Stimulated activated naive CD4-positive, alpha-beta T cell (primary cell): ENCODE results near the gene STK32B.

Experiments
- DNase-seq, 6 experiments: peaks; one replicate each; lab custom pipeline; 2025; lab: John Stamatoyannopoulos, UW

STK32B gene

GRCh38 chr4:5069901-5070300, 18.6 kb downstream of the STK32B start:
- DNase-seq, result no peak

- no peak for DNase-seq
Observed at GRCh38 chr4:5072948-5073347, 21.7 kb downstream of the STK32B start.

- no peak for DNase-seq
Observed at GRCh38 chr4:5078009-5078408, 26.7 kb downstream of the STK32B start.

GRCh38 chr4:5079581-5079980, 28.3 kb downstream of the STK32B start:
- no peak for DNase-seq

- DNase-seq, result no peak
Observed at GRCh38 chr4:5081441-5081999, 30.2 kb downstream of the STK32B start.

GRCh38 chr4:5082376-5082775, 31.1 kb downstream of the STK32B start:
- DNase-seq, result no peak

- DNase-seq, result no peak
Observed at GRCh38 chr4:5084911-5085475, 33.7 kb downstream of the STK32B start.

- DNase-seq, result no peak
Observed at GRCh38 chr4:5086535-5086934, 35.3 kb downstream of the STK32B start.

GRCh38 chr4:5096261-5096660, 45.0 kb downstream of the STK32B start:
- no peak for DNase-seq

- DNase-seq, result no peak
Observed at GRCh38 chr4:5098176-5098575, 46.9 kb downstream of the STK32B start.

GRCh38 chr4:5100336-5100735, 49.1 kb downstream of the STK32B start:
- DNase-seq, result no peak

- DNase-seq, result no peak
Observed at GRCh38 chr4:5100986-5101385, 49.7 kb downstream of the STK32B start.

- DNase-seq, result no peak
Observed at GRCh38 chr4:5101571-5101970, 50.3 kb downstream of the STK32B start.

GRCh38 chr4:5110901-5111300, 59.6 kb downstream of the STK32B start:
- DNase-seq, result no peak

GRCh38 chr4:5112333-5113095, 61.2 kb downstream of the STK32B start:
- no peak for DNase-seq

- DNase-seq, result no peak
Observed at GRCh38 chr4:5114950-5115349, 63.7 kb downstream of the STK32B start.

GRCh38 chr4:5118091-5118786, 67.0 kb downstream of the STK32B start:
- no peak for DNase-seq

- DNase-seq, result no peak
Observed at GRCh38 chr4:5118994-5119835, 67.9 kb downstream of the STK32B start.

GRCh38 chr4:5120067-5120466, 68.8 kb downstream of the STK32B start:
- DNase-seq, result no peak

- no peak for DNase-seq
Observed at GRCh38 chr4:5120468-5120867, 69.2 kb downstream of the STK32B start.

GRCh38 chr4:5122114-5122513, 70.8 kb downstream of the STK32B start:
- DNase-seq, result no peak

GRCh38 chr4:5124876-5125275, 73.6 kb downstream of the STK32B start:
- DNase-seq, result no peak
